Measurements from ENCODE around the gene SPHK1. TPM values are rescaled to one million over a fixed set of nuclear protein-coding genes. Genes with fewer than 3 reads are reported as not detected.

The SPHK1 gene
- polyA plus RNA-seq, 1 donor from 2014 or later, result 2.7 TPM

- Histone ChIP-seq H3F3A (ENCODE audit: insufficient read depth, low read length, poor library complexity, severe bottlenecking) (no peaks in the 10 kb centered on the region), H3K4me2 (ENCODE audit: low read length) (no peak overlapping the region), H3K4me3 (ENCODE audit: low read length) (no peak overlapping the region), H3K79me2 (replicated peaks; ENCODE audit: insufficient read depth, low read length) (no peaks in the 10 kb centered on the region), H4K20me1 (ENCODE audit: insufficient read depth) (no peaks in the 10 kb centered on the region), H3K27me3 (ENCODE audit: insufficient read depth, low read depth, low read length) (no peaks in the 10 kb centered on the region), H3K27ac (ENCODE audit: low read length) (no peak overlapping the region), H3K9ac (ENCODE audit: low read length) (no peak overlapping the region), H3K9me2 (ENCODE audit: insufficient read depth, low read length) (no peaks in the 10 kb centered on the region), H3K9me3 (ENCODE audit: low read length) (no peaks in the 10 kb centered on the region), H2AFZ (ENCODE audit: low read depth, low read length) (no peak overlapping the region), H3K36me3 (ENCODE audit: insufficient read depth, low read length) (peaks cover 6% of the 10 kb centered on the region)
- TF ChIP-seq TAF1 (IDR thresholded peaks at IDR 0.05; ENCODE audit: low read depth) (no peak), SMC3 (conservative IDR thresholded peaks at IDR 0.05; ENCODE audit: poor library complexity) (no peak), MXI1 (conservative IDR thresholded peaks at IDR 0.05; ENCODE audit: poor library complexity, severe bottlenecking) (no peak), REST (IDR thresholded peaks at IDR 0.05; ENCODE audit: borderline replicate concordance) (no peak), EZH2 (IDR thresholded peaks at IDR 0.05; ENCODE audit: borderline replicate concordance, insufficient read depth, low read length, poor library complexity, severe bottlenecking) (no peak), RAD21 (conservative IDR thresholded peaks at IDR 0.05) (no peak), POLR2AphosphoS5 (IDR thresholded peaks at IDR 0.05) (no peak), CTCF (IDR thresholded peaks at IDR 0.05; ENCODE audit: poor library complexity, severe bottlenecking) (no peak), EP300 (conservative IDR thresholded peaks at IDR 0.05; ENCODE audit: poor library complexity, severe bottlenecking) (no peak)
Observed at GRCh38 chr17:76398523-76399174, 14.2 kb downstream of the SPHK1 start.

- Histone ChIP-seq H3K79me2 (replicated peaks; ENCODE audit: insufficient read depth, low read length) (no peaks in the 10 kb centered on the region), H4K20me1 (ENCODE audit: insufficient read depth) (no peaks in the 10 kb centered on the region), H3K36me3 (ENCODE audit: insufficient read depth, low read length) (peaks cover 6% of the 10 kb centered on the region), H3K4me2 (ENCODE audit: low read length) (no peak overlapping the region), H2AFZ (ENCODE audit: low read depth, low read length) (no peak overlapping the region), H3K9ac (ENCODE audit: low read length) (no peak overlapping the region), H3K27me3 (ENCODE audit: insufficient read depth, low read depth, low read length) (no peaks in the 10 kb centered on the region), H3K9me3 (ENCODE audit: low read length) (no peaks in the 10 kb centered on the region), H3K4me3 (ENCODE audit: low read length) (no peak overlapping the region), H3F3A (ENCODE audit: insufficient read depth, low read length, poor library complexity, severe bottlenecking) (no peaks in the 10 kb centered on the region), H3K27ac (ENCODE audit: low read length) (no peak overlapping the region), H3K9me2 (ENCODE audit: insufficient read depth, low read length) (no peaks in the 10 kb centered on the region)
- TF ChIP-seq REST (IDR thresholded peaks at IDR 0.05; ENCODE audit: borderline replicate concordance) (no peak), POLR2AphosphoS5 (IDR thresholded peaks at IDR 0.05) (no peak), EZH2 (IDR thresholded peaks at IDR 0.05; ENCODE audit: borderline replicate concordance, insufficient read depth, low read length, poor library complexity, severe bottlenecking) (no peak), SMC3 (conservative IDR thresholded peaks at IDR 0.05; ENCODE audit: poor library complexity) (no peak), CTCF (IDR thresholded peaks at IDR 0.05; ENCODE audit: poor library complexity, severe bottlenecking) (no peak), MXI1 (conservative IDR thresholded peaks at IDR 0.05; ENCODE audit: poor library complexity, severe bottlenecking) (no peak), EP300 (conservative IDR thresholded peaks at IDR 0.05; ENCODE audit: poor library complexity, severe bottlenecking) (no peak), TAF1 (IDR thresholded peaks at IDR 0.05; ENCODE audit: low read depth) (no peak), RAD21 (conservative IDR thresholded peaks at IDR 0.05) (no peak)
Observed at GRCh38 chr17:76399175-76400172, 15.1 kb downstream of the SPHK1 start.

Measured in neural cell (in vitro differentiated cells).